Brain pericyte (primary cell): ENCODE measurements around the gene DRC1.

Experiments
- DNase-seq: peaks from one replicate; pipeline ENCODE4 v3.0.0-alpha.2; 2012; ENCODE audit warnings: low read depth, low spot score

DRC1 gene

DNA sequence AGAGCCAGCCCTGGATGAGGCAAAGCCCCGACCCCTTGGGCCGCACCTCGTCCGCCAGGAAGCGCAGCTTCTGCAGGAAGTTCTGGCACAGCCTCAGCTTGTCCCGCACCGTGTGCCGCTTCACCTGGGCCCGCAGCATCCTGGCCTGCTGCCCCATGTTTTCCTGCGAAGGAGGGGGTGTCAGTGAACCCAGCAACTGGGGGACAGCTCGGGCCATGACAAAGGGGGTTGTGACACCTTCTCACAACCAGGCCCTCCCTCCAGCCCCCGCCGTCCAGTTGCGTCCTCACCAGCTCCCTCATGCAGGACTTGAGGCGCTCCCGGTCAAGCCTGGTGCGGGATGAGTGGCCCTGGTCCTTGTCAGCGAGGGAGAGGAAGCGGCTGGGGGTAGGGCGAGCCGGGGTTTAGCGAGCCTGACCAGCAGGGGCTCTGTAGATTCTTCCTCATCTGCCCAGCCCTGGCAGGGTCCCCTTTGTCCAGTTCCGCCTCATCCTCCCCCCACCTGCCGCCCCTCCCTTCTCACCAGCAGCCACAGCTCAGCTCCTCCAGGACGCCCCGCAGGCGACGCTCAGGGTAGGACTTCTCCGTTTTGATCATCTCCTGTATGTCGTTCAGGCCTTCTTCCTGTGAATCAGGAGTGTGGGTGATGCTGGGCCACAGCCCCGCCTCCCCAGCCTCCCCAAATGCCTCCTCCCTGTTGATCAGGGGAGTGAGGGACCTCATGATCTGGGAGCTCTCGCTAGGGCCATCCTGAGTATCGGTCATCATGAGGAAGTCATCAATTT is 75.6 kb downstream of the DRC1 start:
- DNase-seq = no peak

DNA sequence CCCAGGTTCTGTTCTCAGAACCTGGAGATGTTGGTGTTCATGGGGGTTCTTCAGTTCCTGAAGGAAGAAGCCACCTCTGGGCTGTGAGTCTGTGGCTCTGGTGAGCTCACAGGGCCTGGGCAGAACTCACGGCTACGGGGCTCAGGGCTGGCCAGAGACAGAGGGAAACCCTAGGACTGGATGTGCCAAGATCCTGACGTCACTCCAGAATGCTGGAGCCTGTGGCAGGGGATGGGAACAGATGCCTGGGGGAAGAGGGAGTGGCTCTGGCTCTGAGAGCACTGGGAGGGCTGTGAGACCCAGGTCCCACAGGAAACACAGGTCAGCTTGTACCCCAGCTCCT is 76.2 kb downstream of the DRC1 start, which contains the start of gene OTOF:
OTOF (minus strand) TSS at position 214 of the 343 bp plus-strand sequence.
- DNase-seq = no peak

DNA sequence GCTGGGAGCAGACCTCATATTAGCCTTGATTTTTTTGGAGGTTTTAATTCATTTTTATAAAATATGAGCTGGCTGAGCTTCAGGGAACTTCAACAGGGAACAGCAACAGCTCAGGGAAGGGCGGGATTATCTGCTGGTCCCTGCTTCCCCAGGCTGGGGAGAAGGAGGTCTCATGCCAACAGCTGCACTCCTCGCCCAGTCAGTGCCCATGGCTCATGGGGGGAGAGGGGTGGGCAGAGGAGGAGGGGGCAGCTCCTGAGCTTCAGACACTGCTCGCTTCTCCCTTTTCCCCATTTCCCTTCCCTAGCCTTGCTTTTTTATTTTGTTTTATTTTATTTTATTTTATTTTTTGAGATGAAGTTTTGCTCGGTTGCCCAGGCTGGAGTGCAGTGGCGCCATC is 76.6 kb downstream of the DRC1 start:
- DNase-seq = no peak

DNA sequence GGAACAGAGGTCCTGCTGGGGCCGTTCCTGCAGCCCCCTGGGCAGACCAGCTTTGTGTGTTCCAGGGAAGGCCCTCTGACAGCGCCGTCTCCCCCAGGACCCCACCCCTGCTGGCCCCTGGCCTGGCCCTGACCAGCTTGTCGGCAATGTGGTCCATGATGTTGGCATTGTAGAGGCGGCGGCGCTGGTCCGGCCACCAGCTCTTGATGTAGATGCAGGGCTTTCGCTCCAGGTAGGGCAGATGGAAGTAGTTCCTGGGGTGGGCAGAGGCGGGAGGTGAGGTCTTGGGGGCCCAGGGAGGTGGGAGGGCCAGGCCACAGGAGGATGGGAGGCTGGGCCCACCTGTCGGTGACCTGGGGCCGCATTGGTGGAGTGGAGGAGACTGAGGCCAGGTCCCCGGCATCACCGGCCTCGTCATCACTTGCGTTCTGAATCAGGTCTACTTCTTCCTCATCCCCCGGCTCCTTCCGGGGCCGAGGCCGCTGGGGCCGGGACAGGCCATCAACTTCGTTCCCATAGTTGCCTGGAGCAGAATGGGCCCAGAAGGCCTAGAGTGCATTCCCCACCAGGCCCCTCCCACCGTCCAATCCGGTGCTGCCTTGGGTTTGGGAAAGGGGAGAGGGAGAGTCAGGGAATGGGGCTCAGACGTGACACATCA is 77.5 kb downstream of the DRC1 start:
- no peak for DNase-seq

DNA sequence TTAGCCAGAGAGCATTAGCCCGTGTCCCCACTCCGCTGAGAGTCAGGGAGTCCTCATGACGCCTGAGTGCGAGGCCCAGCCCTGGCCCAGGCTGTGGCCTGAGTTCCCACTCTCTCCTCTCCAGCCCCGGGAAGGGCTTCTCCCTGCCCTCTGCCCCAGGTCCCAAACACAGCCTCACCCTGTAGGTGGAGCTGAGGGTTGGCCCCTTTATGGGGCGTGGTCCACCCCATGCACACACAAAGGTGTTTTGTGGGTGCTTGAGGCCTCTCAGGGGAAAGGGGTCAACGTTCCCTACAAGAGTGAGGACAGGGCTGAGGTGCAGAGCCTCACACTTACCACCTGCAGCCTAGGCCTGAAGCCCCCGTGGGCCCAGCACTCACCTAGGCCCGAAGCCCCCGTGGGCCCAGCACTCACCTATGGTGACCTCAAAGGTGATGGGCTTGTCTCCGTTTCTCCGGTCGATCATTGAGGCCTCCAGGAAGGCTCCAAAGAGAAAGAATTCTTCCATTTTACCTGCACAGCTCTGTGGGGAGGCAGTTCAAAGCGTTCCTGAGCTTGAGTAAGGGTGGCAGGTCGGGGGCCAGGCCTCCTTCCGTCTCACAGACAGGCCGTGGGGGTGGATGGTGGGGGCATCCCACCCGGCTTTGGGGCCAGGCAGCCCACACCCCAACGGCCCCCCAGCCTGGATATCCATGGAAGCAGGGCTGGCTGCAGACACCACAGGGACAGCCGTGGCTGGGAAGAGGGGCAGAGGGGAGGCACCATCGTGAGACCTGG is 78.3 kb downstream of the DRC1 start:
- no peak for DNase-seq

DNA sequence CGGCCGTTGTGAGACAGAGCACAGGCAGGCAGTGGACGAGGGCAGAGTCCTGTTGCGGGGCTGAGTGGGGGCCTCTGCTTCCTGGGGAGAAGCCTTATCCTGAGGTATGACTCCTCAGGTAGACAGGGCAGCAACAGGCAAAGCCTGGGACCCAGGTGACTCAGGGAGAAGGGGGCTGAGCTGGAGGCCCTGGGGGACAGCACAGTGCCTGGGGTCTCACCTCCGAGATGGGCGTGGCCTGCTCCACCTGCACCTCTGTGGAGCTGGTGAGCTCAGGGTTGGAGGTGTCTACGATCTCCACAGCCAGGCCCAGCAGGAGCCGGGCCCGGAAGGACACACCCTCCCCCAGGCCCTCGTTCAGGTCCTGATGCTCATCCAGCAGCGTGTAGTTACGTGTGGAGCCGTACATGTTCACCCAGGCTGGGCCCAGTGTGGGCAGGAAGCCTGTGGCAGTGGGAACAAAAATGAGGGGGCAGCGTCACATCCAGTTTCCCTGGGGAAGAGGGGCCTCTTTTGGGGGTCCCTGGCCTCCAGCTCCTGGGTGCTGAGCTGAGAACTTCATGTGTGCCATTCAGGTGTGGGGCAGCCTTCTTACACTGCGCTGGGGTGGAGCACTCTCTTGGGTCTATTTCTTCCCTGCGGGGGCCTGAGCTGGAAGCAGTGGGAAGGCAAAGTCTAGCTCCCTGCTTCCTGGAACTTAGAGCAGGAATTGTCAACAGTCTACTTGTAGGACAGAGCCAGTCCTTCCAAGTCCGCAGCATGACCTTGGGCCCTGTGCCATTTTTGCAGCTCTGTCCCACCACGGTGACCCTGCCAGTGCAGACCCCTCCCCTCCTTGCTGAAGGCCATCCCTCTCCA is 79.1 kb downstream of the DRC1 start:
- DNase-seq = no peak

DNA sequence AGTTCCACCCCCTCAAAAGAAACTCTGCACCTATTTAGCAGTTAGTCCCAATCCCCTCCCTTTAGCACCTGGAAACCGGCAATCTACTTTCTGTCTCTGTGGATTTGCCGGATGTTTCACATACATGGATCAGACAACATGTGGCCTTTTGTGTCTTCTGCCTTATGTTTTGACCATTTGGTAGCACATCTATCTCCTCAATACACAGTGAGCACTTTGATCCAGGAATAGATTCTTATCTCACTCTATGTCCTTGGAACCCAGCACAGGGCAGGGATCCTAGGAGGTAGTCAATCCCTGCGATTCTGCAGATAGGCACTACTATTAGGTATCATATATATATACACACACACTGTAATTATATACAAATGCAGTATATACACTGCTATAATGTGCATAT is 80.0 kb downstream of the DRC1 start:
- no peak for DNase-seq

DNA sequence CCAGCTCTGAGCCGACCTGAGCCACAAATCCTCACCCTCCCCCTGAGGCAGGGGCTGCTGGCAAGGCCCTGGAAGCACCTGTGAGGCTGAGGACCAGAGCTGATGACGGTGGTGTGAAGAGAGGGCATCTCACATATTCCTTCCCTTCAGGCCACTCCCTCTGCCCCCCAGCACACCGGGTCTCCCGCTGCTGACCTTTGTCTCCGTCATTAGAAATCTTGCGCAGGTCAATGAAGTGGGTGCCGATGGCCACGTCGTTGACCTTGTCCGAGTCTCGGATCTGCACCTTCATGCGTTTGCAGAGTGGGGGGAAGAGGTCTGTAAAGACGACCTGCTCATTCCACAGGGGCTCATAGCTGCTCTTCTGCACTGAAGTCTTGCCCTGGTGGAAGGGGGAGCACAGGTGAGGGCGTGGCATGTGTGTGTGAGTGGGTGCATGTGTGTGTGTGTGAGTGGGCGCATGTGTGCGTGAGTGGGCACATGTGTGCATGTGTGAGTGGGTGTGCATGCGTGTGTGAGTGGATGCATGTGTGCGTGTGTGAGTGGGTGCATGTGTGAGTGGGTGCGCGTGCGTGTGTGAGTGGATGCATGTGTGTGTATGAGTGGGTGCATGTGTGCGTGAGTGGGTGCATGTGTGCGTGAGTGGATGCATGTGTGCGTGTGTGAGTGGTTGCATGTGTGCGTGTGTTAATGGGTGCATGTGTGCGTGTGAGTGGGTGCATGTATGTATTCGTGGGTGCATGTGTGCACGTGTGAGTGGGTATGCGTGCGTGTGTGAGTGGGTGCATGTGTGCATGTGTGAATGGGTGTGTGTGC is 80.7 kb downstream of the DRC1 start:
- DNase-seq = no peak

DNA sequence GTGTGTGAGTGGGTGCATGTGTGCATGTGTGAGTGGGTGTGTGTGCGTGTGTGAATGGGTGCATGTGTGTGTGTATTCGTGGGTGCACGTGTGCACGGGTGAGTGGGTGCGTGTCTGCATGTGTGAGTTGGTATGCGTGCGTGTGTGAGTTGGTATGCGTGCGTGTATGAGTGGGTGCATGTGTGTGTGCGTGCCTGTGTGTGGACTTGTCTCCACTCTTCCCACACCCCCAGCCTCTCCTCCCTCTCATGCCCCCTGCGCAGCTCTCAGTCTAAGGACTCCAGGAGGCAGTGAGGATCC is 81.3 kb downstream of the DRC1 start:
- DNase-seq = no peak

DNA sequence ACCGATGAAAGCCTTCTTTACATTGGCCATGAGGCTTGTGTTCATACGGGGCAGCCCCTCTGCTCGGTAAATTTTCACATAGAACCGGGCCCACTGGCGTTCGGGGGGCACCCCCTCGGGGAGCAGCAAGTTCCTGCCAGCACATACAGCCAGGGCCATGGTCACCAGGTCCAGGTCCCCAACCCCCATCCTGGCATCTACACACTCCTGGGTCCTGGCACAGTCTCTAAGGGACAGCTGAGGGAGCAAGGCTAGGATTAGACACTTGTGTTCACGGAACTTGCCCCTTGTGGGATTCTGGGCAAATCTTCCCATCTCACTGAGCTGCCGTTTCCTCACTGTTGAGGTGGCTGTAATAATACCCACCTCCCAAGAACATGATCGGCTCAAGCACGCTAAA is 81.8 kb downstream of the DRC1 start:
- no peak for DNase-seq

DNA sequence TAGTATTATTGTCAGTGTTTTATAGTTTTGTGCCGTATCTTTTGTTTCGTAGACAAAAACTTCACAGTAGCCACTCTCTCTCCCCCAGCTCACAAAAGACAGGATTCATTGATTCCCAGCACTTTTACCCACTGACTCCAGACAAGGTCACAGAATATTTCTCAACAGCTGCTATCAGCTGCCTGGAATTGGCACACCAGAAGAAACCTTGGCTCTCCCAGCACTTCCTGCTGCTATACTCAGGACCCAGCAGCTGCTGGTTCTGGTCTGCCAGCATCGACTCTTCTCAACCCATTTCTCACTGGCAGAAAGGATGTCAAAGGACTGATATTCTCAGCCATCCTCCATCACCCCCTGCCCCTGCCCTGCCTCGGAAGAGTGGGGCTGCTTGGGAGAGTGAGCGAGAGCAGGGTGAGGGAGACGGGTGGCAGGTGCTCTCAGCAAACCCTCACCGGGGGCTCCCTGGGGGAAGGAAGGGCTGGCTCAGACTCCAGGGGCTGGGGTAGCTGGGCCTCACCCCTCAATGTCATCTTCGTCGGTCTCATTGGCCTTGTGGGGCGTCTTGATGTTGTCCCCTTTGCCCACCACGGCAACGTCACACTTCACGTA is 82.3 kb downstream of the DRC1 start:
- DNase-seq = no peak

DNA sequence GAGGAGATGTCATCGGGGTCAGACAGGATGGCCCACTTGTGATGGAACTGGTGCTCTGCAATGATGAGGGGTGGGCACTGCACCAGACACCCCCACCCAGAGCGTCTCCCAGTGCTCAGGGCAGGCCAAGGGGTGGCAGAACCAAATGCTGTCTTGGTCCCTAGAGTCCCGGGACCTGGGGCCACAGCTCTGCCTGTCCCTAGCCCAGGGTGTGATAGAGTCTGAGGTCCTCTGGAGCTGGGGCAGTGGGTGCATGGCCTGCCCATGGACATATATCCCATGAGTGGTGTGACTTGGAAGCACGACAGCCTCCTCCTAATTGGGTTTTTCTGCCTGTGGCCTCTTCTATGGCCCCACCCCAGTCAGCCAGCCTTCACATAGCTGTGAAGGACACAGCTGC is 82.9 kb downstream of the DRC1 start:
- DNase-seq = no peak

DNA sequence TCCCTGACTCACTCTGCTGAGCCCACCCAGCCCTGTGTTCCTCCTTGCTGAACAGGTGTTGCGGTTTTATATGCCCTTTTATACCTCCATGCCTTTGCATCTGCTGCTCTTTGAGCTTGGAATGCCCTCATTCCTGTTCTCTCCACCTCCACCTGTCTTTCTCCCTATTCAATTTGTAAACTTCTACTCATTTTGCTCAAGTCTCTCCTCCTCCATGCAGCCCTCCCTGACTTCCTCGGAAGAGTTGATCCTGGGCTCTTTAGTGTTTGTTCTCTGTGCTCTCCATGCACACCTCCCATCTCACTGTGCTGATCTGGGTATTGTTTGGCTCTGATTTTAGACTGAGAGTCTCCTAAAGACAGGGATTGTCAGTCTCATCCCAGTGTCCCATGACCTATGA is 83.4 kb downstream of the DRC1 start:
- DNase-seq = no peak

DNA sequence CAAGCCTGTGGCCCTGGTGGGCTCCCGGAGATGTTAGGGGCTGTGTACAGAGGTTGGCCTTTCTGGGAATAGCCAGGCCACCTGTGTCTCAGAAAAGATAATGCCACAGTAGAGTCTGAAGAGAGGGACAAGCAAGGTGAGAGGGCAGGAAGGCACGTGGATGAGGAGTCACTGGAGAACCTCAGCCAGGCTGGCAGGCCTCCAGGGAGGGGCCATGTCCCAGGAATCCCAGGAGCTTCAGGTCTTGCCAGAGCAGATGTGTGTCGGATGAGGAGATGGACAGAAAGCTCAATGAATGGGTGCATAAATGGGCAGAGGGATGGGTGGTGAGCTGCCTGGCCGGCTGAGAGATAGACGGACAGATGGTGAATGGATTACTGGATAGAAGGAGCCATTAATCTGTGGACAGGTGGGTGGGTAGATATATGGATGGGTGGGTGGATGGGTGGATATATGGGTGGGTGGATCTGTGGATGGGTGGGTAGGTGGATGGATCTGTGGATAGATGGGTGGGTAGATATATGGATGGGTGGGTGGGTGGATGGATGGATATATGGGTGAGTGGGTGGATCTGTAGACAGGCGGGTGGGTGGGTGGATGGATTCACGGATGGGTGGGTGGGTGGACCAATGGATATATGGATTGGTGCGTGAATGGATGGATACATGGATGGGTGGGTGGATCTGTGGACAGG is 84.2 kb downstream of the DRC1 start:
- no peak for DNase-seq

DNA sequence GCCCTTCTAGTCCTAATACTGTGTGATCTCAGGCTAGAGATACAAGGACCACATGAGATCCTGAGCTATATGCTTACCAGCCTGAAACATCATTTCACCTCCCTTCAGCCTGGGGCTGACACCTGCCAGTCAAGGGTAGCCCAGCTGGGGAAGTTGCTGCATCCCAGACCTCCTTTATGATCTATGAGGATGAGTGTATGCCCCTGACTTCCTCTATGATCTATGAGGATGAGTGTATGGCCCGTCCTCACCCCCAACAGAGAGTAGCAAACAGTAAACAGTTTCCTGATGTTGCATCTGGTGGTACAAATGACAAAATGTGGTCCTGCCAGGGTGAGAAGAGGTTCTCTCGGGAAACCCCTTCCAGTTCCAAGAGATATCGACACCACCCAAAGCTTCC is 85.1 kb downstream of the DRC1 start:
- no peak for DNase-seq

DNA sequence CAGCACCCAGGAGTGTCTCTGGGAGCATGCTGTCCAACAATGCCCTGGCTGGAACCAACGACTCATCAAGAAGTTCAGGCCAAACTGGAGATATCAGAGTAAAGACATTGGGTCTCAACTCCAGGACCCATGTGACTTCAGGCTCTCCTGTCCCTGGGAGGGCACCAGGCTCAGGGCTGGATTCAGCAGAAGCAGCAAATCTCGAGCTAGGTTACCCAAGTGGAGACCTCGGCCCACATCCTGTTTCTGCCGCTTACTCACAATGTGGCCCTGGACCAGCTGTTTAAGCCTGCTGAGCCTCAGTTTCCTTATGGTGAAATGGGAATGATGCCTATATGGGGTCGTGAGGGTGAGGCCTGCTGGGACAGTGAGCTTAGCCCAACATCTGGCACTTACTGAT is 85.5 kb downstream of the DRC1 start:
- DNase-seq = no peak

DNA sequence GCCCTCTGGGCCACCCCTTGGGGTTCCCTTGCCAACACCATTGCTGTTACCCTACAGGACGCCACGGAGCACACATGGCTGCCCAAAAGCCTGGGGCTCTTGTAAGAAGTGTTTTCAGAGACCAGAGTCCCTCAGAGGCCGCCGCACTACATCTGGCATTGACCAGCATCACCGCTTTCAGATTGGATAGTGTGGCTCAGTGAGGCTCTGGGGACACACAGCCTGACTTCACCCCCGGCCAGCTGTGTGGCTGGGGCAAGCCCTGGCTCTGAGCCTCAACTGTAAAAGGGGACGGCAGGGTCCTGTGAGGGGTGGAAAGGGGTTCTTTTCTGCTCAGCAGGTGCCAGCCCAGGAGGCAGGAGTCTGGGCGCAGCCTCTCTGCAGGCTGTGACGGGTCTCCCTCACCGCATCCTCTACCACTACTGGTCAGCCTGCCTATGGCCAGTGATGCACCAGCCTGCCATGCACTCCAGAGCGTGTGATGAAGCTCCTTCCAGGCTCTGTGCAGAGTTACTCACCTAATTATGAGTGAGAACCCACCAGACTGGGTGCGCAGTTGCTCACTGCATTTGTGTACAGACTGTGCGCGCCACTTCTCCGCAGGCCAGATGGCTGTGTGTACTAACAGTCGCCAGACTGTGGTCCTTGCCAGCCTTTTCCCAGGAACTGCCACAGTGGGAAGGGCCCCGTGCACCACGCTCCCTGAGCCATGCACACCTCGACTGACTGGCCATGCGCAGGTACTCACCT is 86.9 kb downstream of the DRC1 start:
- DNase-seq = no peak

DNA sequence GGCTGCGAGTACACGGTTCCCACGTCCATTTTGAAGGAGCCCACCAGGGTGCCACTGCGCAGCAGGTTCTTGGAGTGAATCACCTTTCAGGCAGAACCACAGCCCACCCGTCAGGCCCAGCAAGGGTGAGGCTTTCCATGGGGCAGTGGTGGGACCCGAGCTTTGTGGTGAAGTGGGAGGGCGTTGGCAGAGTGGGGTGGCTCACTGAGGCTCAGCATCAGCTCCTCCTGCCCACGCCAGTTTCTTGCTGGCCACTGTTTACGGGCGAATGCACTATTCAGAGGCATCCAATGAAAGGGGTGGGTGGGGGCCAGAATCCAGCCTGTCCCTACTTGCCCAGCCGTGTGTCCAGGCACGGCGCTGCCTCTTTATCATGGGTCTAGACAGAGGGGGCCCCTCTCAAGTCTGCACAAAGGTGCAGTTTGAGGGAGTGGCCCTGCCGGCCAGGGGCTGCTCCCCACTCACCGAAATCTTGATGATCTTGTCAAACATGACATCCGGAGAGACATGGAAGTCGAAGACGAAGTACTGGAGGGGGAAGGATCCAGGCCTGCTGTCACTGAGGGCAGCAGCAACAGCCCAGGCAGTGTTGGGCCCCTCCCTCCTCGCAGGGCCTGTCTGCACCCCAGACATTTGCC is 87.6 kb downstream of the DRC1 start:
- no peak for DNase-seq
